ENCODE data around the gene RAD9A. TPM values are rescaled to one million over a fixed set of nuclear protein-coding genes. Genes with fewer than 3 reads are reported as not detected.

Gene RAD9A
- total and polyA plus RNA-seq, 2 donors (not counting 1 experiment from before 2014, with no cell fraction given) = 3.5 to 3.8 TPM

DNA sequence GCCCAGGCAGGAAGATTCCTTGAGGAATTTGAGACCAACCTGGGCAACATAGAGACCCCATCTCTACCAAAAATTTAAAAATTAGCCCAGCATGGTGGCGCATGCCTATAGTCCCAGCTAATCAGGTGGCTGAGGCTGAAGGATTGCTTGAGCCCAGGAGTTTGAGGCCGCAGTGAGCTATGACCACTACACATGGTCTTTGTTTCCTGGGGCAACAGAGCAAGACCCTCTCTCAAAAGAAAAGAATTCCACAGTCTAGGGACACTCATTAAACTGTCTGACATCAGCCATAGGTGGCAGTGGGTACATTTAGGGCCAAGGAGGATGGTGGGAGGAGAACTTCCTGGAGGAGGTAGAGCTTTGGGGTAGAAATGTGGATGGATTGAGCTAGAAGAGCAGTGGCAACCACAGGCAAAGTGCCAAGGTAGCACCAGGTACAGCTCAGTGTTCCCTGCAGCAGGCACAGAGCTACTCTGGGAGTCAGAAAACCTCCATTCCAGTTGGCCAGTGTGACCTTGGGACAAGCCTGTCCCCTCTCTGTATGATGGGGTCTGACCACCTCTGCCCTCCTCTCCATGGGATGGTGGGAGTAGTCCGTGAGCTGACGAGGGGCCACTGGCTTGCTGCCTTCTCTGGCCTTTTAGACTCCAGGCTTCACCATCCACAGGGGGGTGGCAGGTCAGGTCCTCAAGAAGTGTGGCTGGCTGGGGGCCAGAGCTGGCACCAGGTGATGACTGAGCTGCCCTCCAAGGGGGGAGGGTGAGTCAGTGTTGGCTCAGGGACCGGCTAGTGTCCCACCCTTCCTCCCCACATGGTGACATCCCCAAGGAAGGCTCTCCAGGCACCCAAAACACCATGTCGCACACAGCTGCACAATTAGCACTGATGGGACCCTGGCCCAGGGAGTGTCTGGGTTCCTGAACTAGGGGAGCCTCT is 14.6 kb upstream of the RAD9A start:
- H3K4me2 ChIP-seq (ENCODE audit: extremely low read depth, insufficient read depth, low read length) = no peak overlapping the region
- no peaks in the 10 kb centered on the region for H3K9me3 ChIP-seq (ENCODE audit: control insufficient read depth, insufficient read depth, low read depth, low read length)
- DNase-seq (ENCODE audit: low read depth in 2 of 2) = no peak
- peaks cover 20% of the 10 kb centered on the region for H3K4me1 ChIP-seq (ENCODE audit: control insufficient read depth, extremely low read depth, insufficient read depth, low read length)
- H4K20me1 ChIP-seq (ENCODE audit: control insufficient read depth, extremely low read depth, insufficient read depth, low read length) = no peaks in the 10 kb centered on the region
- H3K27me3 ChIP-seq (ENCODE audit: control insufficient read depth, insufficient read depth, low read length) = no peaks in the 10 kb centered on the region
- H3K79me2 ChIP-seq (ENCODE audit: control insufficient read depth, insufficient read depth, low read length) = peaks cover 1% of the 10 kb centered on the region
- TF ChIP-seq, protein P1, sequence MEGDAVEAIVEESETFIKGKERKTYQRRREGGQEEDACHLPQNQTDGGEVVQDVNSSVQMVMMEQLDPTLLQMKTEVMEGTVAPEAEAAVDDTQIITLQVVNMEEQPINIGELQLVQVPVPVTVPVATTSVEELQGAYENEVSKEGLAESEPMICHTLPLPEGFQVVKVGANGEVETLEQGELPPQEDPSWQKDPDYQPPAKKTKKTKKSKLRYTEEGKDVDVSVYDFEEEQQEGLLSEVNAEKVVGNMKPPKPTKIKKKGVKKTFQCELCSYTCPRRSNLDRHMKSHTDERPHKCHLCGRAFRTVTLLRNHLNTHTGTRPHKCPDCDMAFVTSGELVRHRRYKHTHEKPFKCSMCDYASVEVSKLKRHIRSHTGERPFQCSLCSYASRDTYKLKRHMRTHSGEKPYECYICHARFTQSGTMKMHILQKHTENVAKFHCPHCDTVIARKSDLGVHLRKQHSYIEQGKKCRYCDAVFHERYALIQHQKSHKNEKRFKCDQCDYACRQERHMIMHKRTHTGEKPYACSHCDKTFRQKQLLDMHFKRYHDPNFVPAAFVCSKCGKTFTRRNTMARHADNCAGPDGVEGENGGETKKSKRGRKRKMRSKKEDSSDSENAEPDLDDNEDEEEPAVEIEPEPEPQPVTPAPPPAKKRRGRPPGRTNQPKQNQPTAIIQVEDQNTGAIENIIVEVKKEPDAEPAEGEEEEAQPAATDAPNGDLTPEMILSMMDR (conservative IDR thresholded peaks at IDR 0.05 in 1 of 2, IDR thresholded peaks at IDR 0.05 in 1 of 2; ENCODE audit: low read depth in 1 of 2, low read length in 2 of 2) = no peak
- TF ChIP-seq EZH2 (IDR thresholded peaks at IDR 0.05; ENCODE audit: low read length, missing control alignments) = no peak
- no peak overlapping the region for H3K9ac ChIP-seq (ENCODE audit: insufficient read depth, low read length)
- H2AFZ ChIP-seq (ENCODE audit: low read length) = no peak overlapping the region
- no peaks in the 10 kb centered on the region for H3K36me3 ChIP-seq (ENCODE audit: control insufficient read depth, insufficient read depth, low read length)
- H3K27ac ChIP-seq (ENCODE audit: insufficient read depth, low read length) = no peak overlapping the region
- H3K4me3 ChIP-seq (replicated peaks in 1 of 4; ENCODE audit: control extremely low read depth in 1 of 4, insufficient read depth in 1 of 4, low read depth in 3 of 4, low read length in 4 of 4) = no peak overlapping the region

DNA sequence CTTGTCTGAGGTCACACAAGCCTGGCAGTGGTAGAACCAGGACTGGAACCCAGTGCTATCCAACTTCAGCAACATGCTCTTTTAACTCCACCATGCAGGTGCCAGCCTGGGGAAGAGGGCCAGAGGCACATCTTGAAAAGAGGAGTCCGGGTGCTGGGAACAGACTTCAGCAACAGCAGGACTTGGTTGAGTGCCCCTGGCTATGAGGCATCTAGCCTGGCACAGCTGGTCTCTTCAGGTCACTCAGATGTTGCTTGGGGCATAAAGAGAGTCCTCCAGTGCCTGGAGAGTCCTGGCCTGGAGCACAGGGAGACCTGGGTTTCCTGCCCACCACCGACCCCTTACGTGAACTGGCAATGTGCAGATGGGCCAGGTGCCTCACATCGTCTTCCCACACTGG is 13.2 kb upstream of the RAD9A start:
- no peaks in the 10 kb centered on the region for H3K36me3 ChIP-seq (ENCODE audit: control insufficient read depth, insufficient read depth, low read length)
- no peaks in the 10 kb centered on the region for H3K9me3 ChIP-seq (ENCODE audit: control insufficient read depth, insufficient read depth, low read depth, low read length)
- no peak overlapping the region for H3K4me2 ChIP-seq (ENCODE audit: extremely low read depth, insufficient read depth, low read length)
- no peaks in the 10 kb centered on the region for H3K27me3 ChIP-seq (ENCODE audit: control insufficient read depth, insufficient read depth, low read length)
- no peak for DNase-seq (ENCODE audit: low read depth in 2 of 2)
- no peaks in the 10 kb centered on the region for H4K20me1 ChIP-seq (ENCODE audit: control insufficient read depth, extremely low read depth, insufficient read depth, low read length)
- no peak overlapping the region for H2AFZ ChIP-seq (ENCODE audit: low read length)
- no peak overlapping the region for H3K9ac ChIP-seq (ENCODE audit: insufficient read depth, low read length)
- H3K79me2 ChIP-seq (ENCODE audit: control insufficient read depth, insufficient read depth, low read length) = no peaks in the 10 kb centered on the region
- H3K4me3 ChIP-seq (replicated peaks in 1 of 4; ENCODE audit: control extremely low read depth in 1 of 4, insufficient read depth in 1 of 4, low read depth in 3 of 4, low read length in 4 of 4) = no peak overlapping the region
- no peak for TF ChIP-seq EZH2 (IDR thresholded peaks at IDR 0.05; ENCODE audit: low read length, missing control alignments)
- TF ChIP-seq, protein P1 (conservative IDR thresholded peaks at IDR 0.05 in 1 of 2, IDR thresholded peaks at IDR 0.05 in 1 of 2; ENCODE audit: low read depth in 1 of 2, low read length in 2 of 2) = no peak
- peaks cover 20% of the 10 kb centered on the region for H3K4me1 ChIP-seq (ENCODE audit: control insufficient read depth, extremely low read depth, insufficient read depth, low read length)
- H3K27ac ChIP-seq (ENCODE audit: insufficient read depth, low read length) = no peak overlapping the region

DNA sequence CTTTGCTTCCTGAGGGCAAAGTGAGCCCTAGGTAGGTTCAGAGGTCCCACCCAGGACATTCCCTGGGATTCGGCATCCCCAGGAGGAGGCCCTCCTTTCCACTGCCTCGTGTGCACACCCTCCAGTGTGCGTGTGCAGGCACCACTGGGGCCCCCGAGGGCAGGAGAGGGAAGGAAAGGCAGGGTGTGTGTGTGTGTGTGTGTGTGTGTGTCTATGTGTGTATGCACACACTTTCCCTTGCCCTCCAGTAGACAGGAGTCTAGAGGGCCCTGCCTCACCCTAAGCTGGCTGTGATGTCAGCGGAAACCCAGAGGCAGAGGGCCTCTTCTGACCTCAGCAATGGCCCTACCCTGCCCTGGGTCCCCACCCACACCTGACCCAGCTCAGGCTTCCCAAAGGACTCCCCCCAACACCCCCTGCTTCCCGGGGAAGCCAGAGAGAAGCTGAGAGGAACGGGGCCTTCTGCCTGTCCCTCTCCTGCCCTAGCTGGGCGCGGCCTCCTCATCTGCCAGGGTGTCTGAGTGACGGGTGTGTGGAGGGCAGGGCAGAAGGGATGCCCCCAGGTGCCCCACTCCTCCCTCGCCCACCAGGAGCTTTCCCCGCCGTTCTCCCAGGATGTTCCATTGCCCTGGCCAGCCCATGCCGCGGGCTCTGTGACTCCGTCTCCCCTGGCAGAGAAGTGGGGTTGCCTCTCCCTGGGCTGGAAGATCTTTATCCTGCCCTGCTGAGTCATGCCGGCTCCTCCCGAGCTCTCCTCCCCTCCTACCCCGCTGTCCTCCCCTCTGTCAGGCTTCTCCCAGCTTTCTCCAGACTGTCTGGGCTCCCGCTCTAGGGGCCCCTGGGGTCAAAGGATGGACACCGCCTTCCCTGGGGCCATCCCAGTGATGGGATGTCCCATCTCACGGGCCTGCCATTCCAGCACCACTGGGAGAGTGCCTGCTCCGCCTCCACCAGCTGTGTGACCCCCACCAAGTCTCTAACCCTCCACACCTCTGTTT is 12.4 kb upstream of the RAD9A start:
- Histone ChIP-seq H3K27me3 (ENCODE audit: control insufficient read depth, insufficient read depth, low read length) (no peaks in the 10 kb centered on the region), H4K20me1 (ENCODE audit: control insufficient read depth, extremely low read depth, insufficient read depth, low read length) (no peaks in the 10 kb centered on the region), H3K36me3 (ENCODE audit: control insufficient read depth, insufficient read depth, low read length) (no peaks in the 10 kb centered on the region), H3K9me3 (ENCODE audit: control insufficient read depth, insufficient read depth, low read depth, low read length) (no peaks in the 10 kb centered on the region), H2AFZ (ENCODE audit: low read length) (no peak overlapping the region), H3K27ac (ENCODE audit: insufficient read depth, low read length) (no peak overlapping the region), H3K4me3 (replicated peaks in 1 of 4; ENCODE audit: control extremely low read depth in 1 of 4, insufficient read depth in 1 of 4, low read depth in 3 of 4, low read length in 4 of 4) (no peak overlapping the region), H3K4me2 (ENCODE audit: extremely low read depth, insufficient read depth, low read length) (peak overlapping the region; percentile 13), H3K4me1 (ENCODE audit: control insufficient read depth, extremely low read depth, insufficient read depth, low read length) (peaks cover 15% of the 10 kb centered on the region), H3K9ac (ENCODE audit: insufficient read depth, low read length) (no peak overlapping the region), H3K79me2 (ENCODE audit: control insufficient read depth, insufficient read depth, low read length) (no peaks in the 10 kb centered on the region)
- DNase-seq (ENCODE audit: low read depth in 2 of 2) = peak; percentile 47 to 70
- no peak for TF ChIP-seq EZH2 (IDR thresholded peaks at IDR 0.05; ENCODE audit: low read length, missing control alignments)
- TF ChIP-seq, protein P1 (conservative IDR thresholded peaks at IDR 0.05 in 1 of 2, IDR thresholded peaks at IDR 0.05 in 1 of 2; ENCODE audit: low read depth in 1 of 2, low read length in 2 of 2) = no peak

Measured in fibroblast of lung (primary cell).